HG02571 (cell line): ENCODE data around the gene OGA.

Source experiments
- ATAC-seq: cut with Tn5 transposase; IDR thresholded peaks from one replicate; pipeline ENCODE4 v1.9.1; 2021; ENCODE audit warnings: mild to moderate bottlenecking, moderate library complexity; ENCODE audit not compliant: unreplicated experiment

OGA gene

GRCh38 chr10:101762736-101763135 lies 55.5 kb downstream of the OGA start:
- ATAC-seq: no peak

- no peak for ATAC-seq
Observed at GRCh38 chr10:101761226-101761625, 57.0 kb downstream of the OGA start.

- ATAC-seq: no peak
Observed at GRCh38 chr10:101760510-101760909, 57.7 kb downstream of the OGA start.

GRCh38 chr10:101759309-101760247 lies 58.7 kb downstream of the OGA start:
- ATAC-seq: no peak

GRCh38 chr10:101758858-101759257 lies 59.4 kb downstream of the OGA start:
- no peak for ATAC-seq

GRCh38 chr10:101752241-101752640 lies 66.0 kb downstream of the OGA start:
- ATAC-seq: no peak

GRCh38 chr10:101749047-101750016 lies 68.9 kb downstream of the OGA start:
- ATAC-seq: no peak

GRCh38 chr10:101748496-101748895 lies 69.7 kb downstream of the OGA start:
- ATAC-seq: no peak

GRCh38 chr10:101745074-101745696 lies 73.1 kb downstream of the OGA start:
- no peak for ATAC-seq

- ATAC-seq: no peak
Observed at GRCh38 chr10:101744267-101744666, 74.0 kb downstream of the OGA start.

GRCh38 chr10:101741938-101742337 lies 76.3 kb downstream of the OGA start:
- ATAC-seq: no peak

GRCh38 chr10:101736666-101737065 lies 81.6 kb downstream of the OGA start:
- ATAC-seq: no peak
